Measurements from ENCODE around the gene HSD11B2. TPM values are rescaled to one million over a fixed set of nuclear protein-coding genes. Genes with fewer than 3 reads are reported as not detected.

The HSD11B2 gene
- total and polyA plus RNA-seq, 2 of the 4 experiments (the other 2 are of a cell fraction), result 0.26 TPM; not detected in 1

GRCh38 chr16:67459066-67459860 is 28.3 kb downstream of the HSD11B2 start:
- Histone ChIP-seq H4K5ac (ENCODE audit: low read depth, low read length) (peak overlapping the region; percentile 76; the same call in 1 of the 2 replicates), H2BK15ac (ENCODE audit: low read depth, low read length) (no peak overlapping the region), H3K23ac (ENCODE audit: low read depth, low read length) (no peak overlapping the region), H2BK120ac (ENCODE audit: low read depth, low read length) (no peak overlapping the region), H3K79me1 (ENCODE audit: low read depth in 1 of 2, low read length in 2 of 2) (peaks cover 14 to 92% of the 10 kb centered on the region in 2 experiments), H2AK5ac (ENCODE audit: low read depth, low read length) (no peak overlapping the region; the same call in 1 of the 2 replicates), H3K27me3 (ENCODE audit: control insufficient read depth, insufficient read depth, low read length) (no peaks in the 10 kb centered on the region), H2AFZ (replicated peaks; ENCODE audit: low read length, poor library complexity) (peak overlapping the region; percentile 41), H3K4me1 (ENCODE audit: control insufficient read depth, insufficient read depth, low read length) (peaks cover 27% of the 10 kb centered on the region), H3K9me3 (ENCODE audit: control insufficient read depth, insufficient read depth, low read length) (no peaks in the 10 kb centered on the region), H3K4me3 (ENCODE audit: insufficient read depth, low read depth, low read length) (no peak overlapping the region), H4K91ac (ENCODE audit: insufficient read depth, low read depth, low read length) (no peak overlapping the region; the same call in 1 of the 2 replicates), H3K36me3 (ENCODE audit: control insufficient read depth, insufficient read depth, low read length) (peaks cover 6% of the 10 kb centered on the region), H2BK5ac (ENCODE audit: low read depth, low read length, poor library complexity, severe bottlenecking) (peak overlapping the region; percentile 32), H3K56ac (ENCODE audit: extremely low read depth, insufficient read depth, low read length) (no peak overlapping the region), H3K9me1 (ENCODE audit: insufficient read depth, low read length) (peaks cover 11% of the 10 kb centered on the region), H2AK9ac (replicated peaks; ENCODE audit: low read depth, low read length, poor library complexity) (no peak overlapping the region), H3K18ac (ENCODE audit: low read depth, low read length) (peak overlapping the region; percentile 22; the same call in 1 of the 2 replicates), H3K27ac (ENCODE audit: insufficient read depth, low read length) (no peak overlapping the region; the same call in 1 of the 2 replicates), H2BK20ac (ENCODE audit: low read depth, low read length) (no peak overlapping the region), H4K8ac (ENCODE audit: low read depth in 2 of 2, low read length in 2 of 2) (no peak overlapping the region), H3K14ac (replicated peaks; ENCODE audit: low read depth, low read length) (no peak overlapping the region), H3K4ac (ENCODE audit: low read depth, low read length) (peak overlapping the region; percentile 19; the same call in 1 of the 2 replicates), H4K20me1 (ENCODE audit: insufficient read depth, low read length) (peaks cover 91% of the 10 kb centered on the region), H3K9ac (ENCODE audit: low read depth, low read length) (no peak overlapping the region), H3K4me2 (ENCODE audit: low read depth, low read length) (no peak overlapping the region)
- ATAC-seq (ENCODE audit: low read depth), result peak; percentile 34
- in situ Hi-C loops (cut with MboI; ENCODE audit: low sequenced_read_pairs) (loop anchor here (10.0 kb wide), 2 partner anchors 204 to 494 kb away; partner anchors contain the start of gene CES3), intact Hi-C loops (cut with micrococcal nuclease) (no loop called here), dilution Hi-C loops (cut with HindIII; ENCODE audit: low sequenced_read_pairs, unreplicated experiment) (no loop called here)
- 56% methylated on average over 2 of the region's 7 CpGs; no CpG with 5 or more reads in 1 of the 2 experiments for WGBS, 2 experiments (ENCODE audit: extremely low coverage in 2 of 2, insufficient read length in 1 of 2)
- POLR2A ChIA-PET (ENCODE audit: unreplicated experiment), result no interaction called here
- CTCF ChIA-PET, result no interaction called here
- no peak for DNase-seq
- BruUV-seq (replicated peaks), result no TSS peak
- TF ChIP-seq BHLHE40 (IDR thresholded peaks at IDR 0.05; ENCODE audit: low read depth, low read length), result no peak
- TF ChIP-seq ELK1 (IDR thresholded peaks at IDR 0.05; ENCODE audit: borderline replicate concordance, low read depth, low read length), result no peak
- TF ChIP-seq POLR2A (IDR thresholded peaks at IDR 0.05; ENCODE audit: low read depth, low read length), result no peak
- TF ChIP-seq USF2 (IDR thresholded peaks at IDR 0.05; ENCODE audit: low read depth, low read length), result no peak
- no peak for TF ChIP-seq MAZ (IDR thresholded peaks at IDR 0.05; ENCODE audit: borderline replicate concordance, low read depth, low read length)
- no peak for TF ChIP-seq SMC3 (IDR thresholded peaks at IDR 0.05; ENCODE audit: low read depth, low read length)
- TF ChIP-seq CHD1 (IDR thresholded peaks at IDR 0.05; ENCODE audit: low read depth, low read length), result no peak
- no peak for TF ChIP-seq NFE2L2 (IDR thresholded peaks at IDR 0.05; ENCODE audit: low read depth, low read length)
- no peak for TF ChIP-seq RAD21 (IDR thresholded peaks at IDR 0.05; ENCODE audit: low read length)

Data from IMR-90 (cell line).